ENCODE results near the gene DDX6. TPM values are rescaled to one million over a fixed set of nuclear protein-coding genes. Genes with fewer than 3 reads are reported as not detected.

DDX6 gene
- total RNA-seq (2021; ENCODE audit: unreplicated experiment) (155 TPM), Bru-seq, nascent RNA (percentile 97 among the genes with signal in this experiment), BruChase-seq, experiment 1, labeled RNA remaining after a 2-hour chase (percentile 99 among the genes with signal in this experiment), BruChase-seq, experiment 2, labeled RNA remaining after a 6-hour chase (percentile 99 among the genes with signal in this experiment)
- polyA plus RNA-seq (2012; ENCODE audit: insufficient read length) = 35.7 TPM
- long read RNA-seq, full-length matches to known transcripts = 25 of 171 reads
- long read RNA-seq, partial matches to known transcripts = 7 of 171 reads
- long read RNA-seq, other reads (novel, unspliced or antisense) = 139 of 171 reads

GRCh38 chr11:118791111-118791960 lies at the start of gene DDX6:
Gene DDX6 (minus strand): TSS chr11:118791164. CDS start chr11:118786251, 4,913 bp downstream.
- BruUV-seq (replicated peaks) = TSS peak; percentile 81
- TF ChIP-seq REST (IDR thresholded peaks at IDR 0.05; ENCODE audit: insufficient read depth in 1 of 2, low read depth in 2 of 2, low read length in 1 of 2) (peak; percentile 20 to 51; a peak in 2 of 4 replicates), TCF7L2 (IDR thresholded peaks at IDR 0.05; ENCODE audit: low read depth, low read length) (no peak), SIN3A (IDR thresholded peaks at IDR 0.05; ENCODE audit: borderline replicate concordance, insufficient read depth, low read depth, low read length) (no peak; the same call in 1 of the 2 replicates), POLR2AphosphoS5 (IDR thresholded peaks at IDR 0.05; ENCODE audit: low read depth, low read length) (peak; percentile 74; the same call in 1 of the 2 replicates), CTCF (IDR thresholded peaks at IDR 0.05) (no peak; the same call in 1 of the 2 replicates)
- Histone ChIP-seq H3K9me3 (ENCODE audit: control insufficient read depth, insufficient read depth, low read depth, low read length) (no peaks in the 10 kb centered on the region), H3K27me3 (ENCODE audit: control insufficient read depth, insufficient read depth, low read length) (no peaks in the 10 kb centered on the region), H3K27ac (ENCODE audit: low read length) (peak within 1 kb of the TSS; percentile 99), H3K36me3 (ENCODE audit: control insufficient read depth, insufficient read depth, low read length) (peaks cover 5% of the 10 kb centered on the region; the same call in 1 of the 2 replicates), H3K4me1 (ENCODE audit: control insufficient read depth, insufficient read depth, low read length) (peaks cover 24% of the 10 kb centered on the region), H3K4me3 (ENCODE audit: low read depth in 2 of 2, low read length in 2 of 2) (peak within 1 kb of the TSS; percentile 77 to 91)
- ChIA-PET CTCF (interaction anchor here (0.6 to 1.4 kb wide), 6 partner anchors 13 to 144 kb away, joined by 3 to 14 read pairs (median 5); partner anchors contain the start of gene BCL9L), POLR2A (interaction anchor here (0.6 to 1.0 kb wide), 7 partner anchors 22 to 371 kb away, joined by 3 to 9 read pairs (median 5); no protein-coding TSS in a partner anchor)
- ATAC-seq (peak; percentile 84), DNase-seq (ENCODE audit: low read depth, low spot score) (no peak)
- in situ Hi-C loops (cut with HindIII; ENCODE audit: low pct_unique_long_range_greater_than_20kb, low sequenced_read_pairs) (loop anchor here (5.0 kb wide), 1 partner anchor 226 kb away; the partner anchor contains the start of genes RPS25 and TRAPPC4), intact Hi-C loops (cut with micrococcal nuclease; ENCODE audit: unreplicated experiment) (no loop called here)

- in situ Hi-C loops (cut with HindIII; ENCODE audit: low pct_unique_long_range_greater_than_20kb, low sequenced_read_pairs) (no loop called here), intact Hi-C loops (cut with micrococcal nuclease; ENCODE audit: unreplicated experiment) (no loop called here)
- TF ChIP-seq TCF7L2 (IDR thresholded peaks at IDR 0.05; ENCODE audit: low read depth, low read length) = no peak
- no peak for TF ChIP-seq SIN3A (IDR thresholded peaks at IDR 0.05; ENCODE audit: borderline replicate concordance, insufficient read depth, low read depth, low read length)
- no peak for TF ChIP-seq POLR2AphosphoS5 (IDR thresholded peaks at IDR 0.05; ENCODE audit: low read depth, low read length)
- no peak for TF ChIP-seq CTCF (IDR thresholded peaks at IDR 0.05)
- no peak for TF ChIP-seq REST (IDR thresholded peaks at IDR 0.05; ENCODE audit: insufficient read depth in 1 of 2, low read depth in 2 of 2, low read length in 1 of 2)
- ChIA-PET CTCF (interaction anchor here (0.7 kb wide), 1 partner anchor 48 kb away, joined by 5 read pairs; no protein-coding TSS in a partner anchor), POLR2A (interaction anchor here (0.5 kb wide), 1 partner anchor 12 kb away, joined by 3 read pairs; no protein-coding TSS in a partner anchor)
- Histone ChIP-seq H3K36me3 (ENCODE audit: control insufficient read depth, insufficient read depth, low read length) (no peaks in the 10 kb centered on the region), H3K4me1 (ENCODE audit: control insufficient read depth, insufficient read depth, low read length) (no peaks in the 10 kb centered on the region), H3K4me3 (ENCODE audit: low read depth in 2 of 2, low read length in 2 of 2) (no peak overlapping the region), H3K27me3 (ENCODE audit: control insufficient read depth, insufficient read depth, low read length) (no peaks in the 10 kb centered on the region; the same call in 1 of the 2 replicates), H3K9me3 (ENCODE audit: control insufficient read depth, insufficient read depth, low read depth, low read length) (no peaks in the 10 kb centered on the region), H3K27ac (ENCODE audit: low read length) (no peak overlapping the region)
- DNase-seq (ENCODE audit: low read depth, low spot score) (no peak), ATAC-seq (0 out of 2 replicates have a peak, but pooled peaks have one; percentile 48)
- BruUV-seq (replicated peaks) = no TSS peak
Measured at GRCh38 chr11:118838905-118839553, 48.1 kb upstream of the DDX6 start.
